ENCODE results near the gene NRIP2. TPM values are rescaled to one million over a fixed set of nuclear protein-coding genes. Genes with fewer than 3 reads are reported as not detected.
"Not testable (repeated sequence)": the region's sequence is repeated elsewhere in the genome, so short reads cannot be mapped to it uniquely, and the experiment has no call there.

The NRIP2 gene, protein sequence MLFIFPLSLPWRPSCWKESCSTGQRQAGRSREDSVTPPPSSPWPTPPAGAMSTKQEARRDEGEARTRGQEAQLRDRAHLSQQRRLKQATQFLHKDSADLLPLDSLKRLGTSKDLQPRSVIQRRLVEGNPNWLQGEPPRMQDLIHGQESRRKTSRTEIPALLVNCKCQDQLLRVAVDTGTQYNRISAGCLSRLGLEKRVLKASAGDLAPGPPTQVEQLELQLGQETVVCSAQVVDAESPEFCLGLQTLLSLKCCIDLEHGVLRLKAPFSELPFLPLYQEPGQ
- 11.8 TPM for total RNA-seq

DNA sequence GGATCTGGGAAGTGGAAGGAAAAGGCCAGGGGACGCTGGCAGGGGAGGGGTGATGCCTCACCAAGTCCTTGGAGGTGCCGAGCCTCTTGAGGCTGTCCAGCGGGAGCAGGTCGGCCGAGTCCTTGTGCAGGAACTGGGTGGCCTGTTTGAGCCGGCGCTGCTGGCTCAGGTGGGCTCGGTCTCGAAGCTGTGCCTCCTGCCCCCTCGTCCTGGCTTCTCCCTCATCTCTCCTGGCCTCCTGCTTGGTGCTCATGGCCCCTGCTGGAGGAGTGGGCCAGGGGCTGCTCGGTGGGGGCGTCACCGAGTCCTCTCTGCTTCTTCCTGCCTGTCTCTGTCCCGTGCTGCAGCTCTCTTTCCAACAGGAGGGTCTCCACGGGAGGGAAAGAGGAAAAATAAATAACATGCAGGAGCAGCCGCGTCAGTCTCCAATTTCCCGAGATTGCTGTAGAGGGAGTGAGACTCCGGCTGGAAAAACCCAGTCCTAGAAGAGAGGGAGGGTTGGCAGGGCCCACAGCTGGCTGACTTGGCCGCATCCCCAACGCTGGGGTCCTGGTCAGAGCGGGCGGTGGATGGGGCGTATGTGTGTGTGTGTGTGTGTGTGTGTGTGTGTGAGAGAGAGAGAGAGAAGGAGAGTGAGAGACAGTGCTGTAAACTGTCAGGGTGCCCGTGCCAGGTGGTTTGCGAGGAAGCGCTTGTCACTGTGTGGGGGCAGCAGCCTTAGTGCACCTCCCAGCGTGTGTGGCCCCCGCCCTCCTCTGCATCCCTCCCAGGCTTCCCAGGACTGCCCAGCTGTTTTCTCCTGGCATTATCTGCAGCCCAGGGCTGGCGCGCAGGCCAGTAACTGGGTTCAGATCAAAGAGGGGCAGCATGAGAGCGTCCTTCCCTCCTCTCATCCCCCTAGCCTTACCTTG, at the start of gene NRIP2:
Gene NRIP2, minus strand, starts transcription at position 455 of the 911 bp plus-strand sequence. Its CDS starts 52 bp downstream, at position 403.
- peak; percentile 95 for DNase-seq

DNA sequence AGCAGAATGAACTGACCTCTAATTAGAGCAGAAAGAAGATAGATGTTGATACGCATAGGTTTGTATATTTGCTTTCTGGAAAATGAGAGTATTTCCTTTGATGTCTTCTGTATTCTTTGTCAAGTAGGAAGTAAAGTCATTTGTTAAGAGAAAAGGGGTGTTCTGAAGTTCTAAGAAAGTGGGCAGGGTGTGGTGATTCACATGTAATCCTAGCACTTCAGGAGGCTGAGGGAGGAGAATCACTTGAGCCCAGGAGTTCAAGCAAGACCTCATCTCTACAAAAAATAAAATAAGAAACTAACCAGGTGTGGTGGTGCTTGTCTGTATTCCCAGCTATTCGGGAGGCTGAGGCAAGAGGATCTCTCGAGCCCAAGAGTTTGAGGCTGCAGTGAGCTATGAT, 45.0 kb upstream of the NRIP2 start:
- DNase-seq, result no peak

DNA sequence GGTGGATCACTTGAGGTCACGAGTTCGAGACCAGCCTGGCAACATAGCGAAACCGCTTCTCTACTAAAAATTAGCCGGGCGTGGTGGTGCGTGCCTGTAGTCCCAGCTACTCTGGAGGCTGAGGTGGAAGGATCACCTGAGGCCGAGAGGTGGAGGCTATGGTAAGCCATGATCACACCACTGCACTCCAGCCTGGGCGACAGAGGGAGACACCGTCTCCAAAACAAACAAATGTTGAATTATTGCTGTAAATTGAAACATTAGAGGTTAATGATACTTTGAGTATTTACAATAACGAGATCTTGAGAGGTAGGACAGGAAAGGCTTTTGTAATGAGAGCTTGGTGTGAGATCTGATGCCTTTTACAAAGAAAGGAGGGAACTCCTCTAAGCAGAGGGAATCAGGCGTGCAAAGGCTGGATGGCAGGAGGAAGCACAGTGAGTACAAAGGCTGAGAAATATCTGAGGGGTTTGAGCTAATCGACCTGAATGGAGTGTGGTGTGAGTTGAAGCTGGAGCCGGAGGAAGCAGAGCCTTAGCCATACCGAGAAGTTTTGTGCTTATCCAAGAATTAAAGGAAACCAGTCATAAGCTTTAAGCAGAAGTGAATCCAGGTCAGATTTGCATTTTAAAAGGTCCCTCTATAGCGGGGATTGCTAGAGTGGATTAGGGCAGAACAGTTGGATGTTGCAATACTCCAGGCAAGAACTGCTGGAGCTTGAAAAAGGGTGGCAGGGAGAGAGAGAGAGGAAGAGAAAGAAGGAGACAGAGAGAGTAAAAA, 43.3 kb upstream of the NRIP2 start:
- peak; percentile 17 for DNase-seq

DNA sequence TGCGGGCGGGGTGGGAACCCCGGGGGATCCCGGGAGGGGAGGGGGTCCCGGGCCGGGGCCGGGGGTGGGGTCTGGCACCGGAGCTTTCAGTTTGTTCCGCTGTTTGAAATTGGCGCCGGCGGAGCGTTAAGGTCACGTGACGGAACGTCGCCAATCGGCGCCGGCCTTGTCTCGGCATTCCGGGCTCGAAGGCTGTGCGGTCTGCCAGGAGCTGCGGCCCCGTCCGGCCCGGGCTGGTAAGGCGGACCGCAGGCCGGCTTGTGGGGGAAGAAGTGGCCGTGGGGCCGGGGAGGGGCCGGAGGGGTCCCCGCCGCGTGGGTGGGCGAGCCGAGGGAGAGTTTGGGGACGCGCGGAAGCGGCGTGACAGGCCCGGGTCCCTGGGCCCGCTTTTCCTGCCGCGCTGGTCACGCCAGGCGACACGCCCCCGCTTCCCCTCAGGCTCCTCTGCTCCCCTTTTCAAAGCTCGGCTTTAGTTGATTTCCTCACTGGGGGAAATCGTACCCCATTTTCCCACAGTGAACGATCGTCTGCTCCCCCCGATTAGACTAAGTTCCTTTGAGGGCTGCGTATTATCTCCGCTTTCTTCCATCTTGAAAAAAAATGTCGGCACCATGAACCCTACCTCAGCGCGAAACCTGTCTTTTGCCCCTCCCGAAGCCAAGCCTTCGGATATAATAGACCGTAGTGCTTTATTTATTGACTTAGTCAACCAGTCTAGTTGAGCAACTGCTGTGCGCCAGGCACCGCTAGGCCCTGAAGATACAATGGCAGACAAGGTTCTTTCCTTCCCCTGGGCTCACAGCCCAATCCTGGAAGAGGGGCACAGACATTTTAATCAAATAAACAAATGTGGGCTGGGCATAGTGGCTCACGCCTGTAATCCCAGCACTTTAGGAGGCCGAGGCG, 42.5 kb upstream of the NRIP2 start, which contains the start of the genes FOXM1 and RHNO1:
Gene FOXM1, minus strand, starts transcription at position 128 of the 906 bp plus-strand sequence. CDS start 2,696 bp downstream, outside the sequence.
Gene RHNO1, plus strand, starts transcription at position 177 of the 906 bp plus-strand sequence. CDS start 8,144 bp downstream, outside the sequence.
- DNase-seq, result peak; percentile 97

DNA sequence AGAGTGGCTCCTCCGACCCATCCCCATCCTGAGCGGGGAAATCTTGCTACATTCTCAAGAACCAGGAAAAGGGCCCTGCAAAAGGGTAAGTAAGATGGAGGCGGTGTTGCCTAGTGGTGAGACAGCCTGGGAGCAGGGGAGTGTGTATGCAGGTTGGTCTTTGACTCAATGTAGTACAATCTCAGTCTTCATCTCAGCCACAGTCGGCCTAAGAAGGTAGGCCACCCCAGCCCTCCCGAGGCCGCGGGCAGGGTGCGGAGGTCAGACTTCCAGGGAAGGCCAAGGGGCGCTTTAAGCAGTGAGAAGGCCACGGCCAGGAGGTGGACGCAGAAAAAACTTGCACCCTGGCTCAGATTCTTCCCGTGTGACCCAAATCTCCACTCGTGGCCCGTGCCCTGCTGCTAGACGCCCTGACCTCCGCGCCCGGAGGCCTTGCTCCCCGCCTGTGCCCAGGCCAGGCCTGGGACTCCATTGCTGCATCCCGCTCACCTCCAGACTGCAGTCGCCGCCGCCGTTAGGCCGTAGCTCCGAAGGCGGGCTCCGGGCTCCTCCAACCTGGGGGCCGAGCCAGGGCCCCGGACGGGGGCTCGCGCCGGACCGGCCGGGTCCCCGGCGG, 41.7 kb upstream of the NRIP2 start:
- DNase-seq, result no peak

DNA sequence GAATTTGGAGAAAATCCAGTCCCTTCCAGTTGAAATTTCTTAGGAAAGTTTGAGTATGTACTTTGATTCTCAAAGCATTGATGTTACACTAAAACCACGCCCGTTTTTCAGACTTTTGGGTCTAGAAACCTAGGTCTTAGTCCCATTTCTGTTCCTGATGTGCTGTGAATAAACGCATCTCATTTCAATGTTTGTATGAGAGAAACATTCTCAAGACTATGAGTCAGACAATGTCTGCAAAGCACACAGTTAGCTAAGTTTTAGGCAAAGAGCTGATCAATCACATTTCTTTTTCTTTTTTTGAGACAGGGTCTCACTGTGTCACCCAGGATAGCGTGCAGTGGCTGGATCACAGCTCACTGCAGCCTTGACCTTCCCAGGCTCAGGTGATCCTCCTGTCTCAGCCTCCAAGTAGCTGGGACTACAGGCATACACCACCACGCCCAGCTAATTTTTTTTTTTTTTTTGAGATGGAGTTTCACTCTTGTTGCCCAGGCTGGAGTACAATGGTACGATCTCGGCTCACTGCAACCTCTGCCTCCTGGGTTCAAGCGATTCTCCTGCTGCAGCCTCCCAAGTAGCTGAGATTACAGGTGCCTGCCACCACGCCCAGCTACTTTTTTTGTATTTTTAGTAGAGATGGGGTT, 34.3 kb upstream of the NRIP2 start:
- not testable (repeated sequence) for DNase-seq

DNA sequence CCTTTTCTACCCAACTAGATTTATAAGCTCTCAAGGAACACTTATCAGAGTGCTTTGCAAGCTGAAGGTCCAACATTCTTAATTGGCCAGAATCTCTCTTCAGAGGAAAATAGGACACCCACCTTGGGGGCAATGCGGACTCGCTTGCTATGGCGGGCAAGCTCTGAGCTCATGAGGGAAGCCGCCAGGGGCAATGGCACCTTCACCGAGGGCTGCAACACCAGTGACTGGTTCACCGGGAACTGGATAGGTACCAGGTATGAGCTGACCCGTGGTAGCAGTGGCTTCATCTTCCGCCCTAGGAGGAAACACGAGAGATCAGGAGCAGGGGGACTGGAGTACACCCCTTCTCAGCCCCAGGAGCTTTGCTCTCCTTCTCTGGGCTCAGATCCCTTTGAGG, 29.4 kb upstream of the NRIP2 start:
- no peak for DNase-seq

DNA sequence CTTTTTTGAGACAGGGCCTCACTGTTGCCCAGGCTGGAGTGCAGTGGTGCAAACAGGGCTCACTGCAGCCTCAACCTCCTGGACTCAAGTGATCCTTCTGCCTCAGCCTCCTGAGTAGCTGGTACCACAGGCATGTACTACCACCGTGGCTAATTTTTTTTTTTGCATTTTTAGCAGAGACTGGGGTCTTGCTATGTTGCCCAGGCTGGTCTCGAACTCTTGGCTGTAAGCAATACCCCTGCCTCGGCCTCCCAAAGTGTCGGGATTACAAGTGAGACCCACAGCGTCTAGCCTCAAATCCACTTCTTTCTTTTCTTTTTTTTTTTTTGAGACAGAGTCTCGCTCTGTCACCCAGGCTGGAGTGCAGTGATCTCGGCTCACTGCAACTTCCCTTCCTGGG, 28.6 kb upstream of the NRIP2 start:
- DNase-seq, result not testable (repeated sequence)

DNA sequence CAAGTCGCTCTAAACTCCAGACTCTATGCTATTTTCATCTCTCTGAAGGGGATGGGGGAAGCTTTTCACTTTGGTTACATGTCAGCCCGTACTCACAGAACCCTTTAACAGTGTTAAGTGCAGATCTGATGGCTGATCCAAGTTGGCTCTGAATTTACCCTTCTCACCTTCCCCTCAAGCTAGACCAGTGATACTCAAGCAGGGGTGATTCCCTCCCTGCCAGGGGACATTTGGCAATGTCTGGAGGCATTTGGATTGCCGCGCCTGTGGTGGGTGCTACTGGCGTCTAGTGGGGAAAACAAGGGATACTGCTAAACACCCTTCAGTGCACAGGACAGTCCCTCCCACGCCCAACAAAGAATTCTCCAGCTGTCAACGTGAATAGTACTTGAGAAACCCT, 28.0 kb upstream of the NRIP2 start:
- no peak for DNase-seq

DNA sequence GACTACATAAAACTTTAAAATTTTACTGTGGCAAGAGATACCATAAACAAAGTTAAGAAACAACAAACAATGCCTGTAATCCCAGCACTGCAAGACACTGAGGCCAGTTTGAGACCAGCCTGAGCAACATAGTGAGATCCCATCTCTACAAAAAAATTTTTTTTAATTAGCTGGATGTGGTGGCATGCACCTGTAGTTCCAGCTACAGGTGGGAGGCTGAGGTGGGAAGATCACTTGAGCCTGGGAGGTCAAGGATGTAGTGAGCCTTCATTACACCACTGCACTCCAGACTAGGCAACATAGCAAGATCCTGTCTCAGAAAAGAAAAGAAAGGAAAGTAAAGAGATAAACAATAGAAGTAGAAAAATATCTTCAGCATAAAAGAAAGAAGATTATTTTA, 25.3 kb upstream of the NRIP2 start:
- no peak for DNase-seq

DNA sequence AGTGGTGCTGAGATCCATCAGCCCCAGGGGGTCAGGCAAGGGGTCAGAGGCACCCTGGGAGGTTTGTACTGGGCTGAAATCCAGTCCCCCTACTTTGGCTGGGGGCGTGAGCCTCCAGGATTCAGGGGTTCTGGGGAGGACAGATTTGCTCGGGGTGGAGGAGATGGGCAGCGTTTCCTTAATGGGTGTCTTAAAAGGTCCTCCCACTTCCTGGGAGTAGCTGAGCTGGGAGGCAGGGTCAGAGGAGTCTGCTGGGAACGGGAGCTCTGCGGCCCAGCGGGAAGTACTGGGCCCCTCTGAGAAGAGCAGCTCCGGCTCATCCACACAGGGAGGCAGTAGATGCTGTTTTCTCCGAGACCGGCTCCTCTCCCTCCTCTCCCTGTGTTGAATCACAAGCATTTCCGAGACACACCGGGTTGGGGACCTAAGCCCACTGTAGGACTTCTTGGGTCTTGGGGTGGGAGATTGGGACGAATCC, 24.1 kb upstream of the NRIP2 start:
- DNase-seq, result no peak

DNA sequence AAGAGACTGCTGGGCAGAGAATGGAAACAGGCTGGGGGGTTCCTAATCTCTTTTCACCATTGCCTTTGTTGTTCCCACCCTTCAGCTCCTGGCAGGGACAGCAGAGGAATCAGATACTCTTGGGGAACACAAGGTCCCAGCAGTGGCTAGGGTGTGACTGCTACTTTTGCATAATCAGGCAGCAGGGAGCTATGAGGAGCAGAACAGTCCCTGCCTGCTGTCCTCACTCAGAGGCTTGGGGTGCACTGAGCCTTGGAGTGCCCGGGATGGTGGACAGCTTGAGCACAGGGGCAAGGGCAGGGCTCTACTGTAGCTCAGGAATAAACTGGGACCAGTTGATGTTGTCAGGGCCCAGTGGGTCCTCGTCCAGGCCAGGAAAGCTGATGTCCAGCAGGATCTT, 23.5 kb upstream of the NRIP2 start:
- DNase-seq, result no peak

DNA sequence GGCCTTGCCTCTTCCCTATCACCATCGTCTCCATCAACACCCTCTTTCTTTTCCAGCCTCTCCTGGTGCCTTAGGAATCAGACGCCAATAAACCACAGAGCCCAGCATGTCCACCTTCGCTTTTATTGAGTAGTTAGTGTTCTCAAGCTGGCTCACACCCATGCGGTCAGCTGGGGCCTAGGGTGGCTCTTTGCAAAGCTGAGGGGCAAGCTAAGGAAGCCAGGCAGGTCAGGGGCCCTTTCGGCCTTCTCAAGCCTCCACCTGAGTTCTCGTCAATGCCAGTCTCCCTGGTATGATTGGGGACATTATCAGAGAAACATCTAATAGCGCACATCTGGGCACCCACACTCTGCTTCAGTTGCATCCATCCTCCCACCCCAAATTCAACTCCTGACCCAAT, 22.7 kb upstream of the NRIP2 start:
- no peak for DNase-seq

DNA sequence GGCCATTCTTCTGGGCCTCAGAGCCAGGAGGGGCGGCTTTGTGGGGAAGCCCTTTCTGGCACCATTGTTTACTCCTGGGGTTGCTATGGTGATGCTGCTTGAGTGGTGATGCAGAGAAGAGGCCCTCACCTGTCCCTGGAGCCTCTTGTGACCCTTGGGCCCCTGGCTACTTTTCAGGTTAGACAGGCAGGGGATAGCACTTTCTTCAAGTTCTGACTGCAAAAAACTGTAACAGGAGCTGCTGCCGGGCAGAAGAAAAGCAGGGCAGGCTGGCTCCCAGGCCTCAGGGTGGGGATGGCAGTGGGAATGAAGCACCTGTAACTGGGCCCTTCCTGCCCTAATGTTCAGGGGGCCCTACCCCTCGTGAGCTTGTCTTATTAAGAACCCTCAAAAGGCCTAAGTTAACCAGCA, 22.2 kb upstream of the NRIP2 start, which contains the start of gene TEX52:
Gene TEX52, minus strand, starts transcription at position 19 of the 411 bp plus-strand sequence. Its CDS starts 13 bp downstream, at position 6.
- no peak for DNase-seq

DNA sequence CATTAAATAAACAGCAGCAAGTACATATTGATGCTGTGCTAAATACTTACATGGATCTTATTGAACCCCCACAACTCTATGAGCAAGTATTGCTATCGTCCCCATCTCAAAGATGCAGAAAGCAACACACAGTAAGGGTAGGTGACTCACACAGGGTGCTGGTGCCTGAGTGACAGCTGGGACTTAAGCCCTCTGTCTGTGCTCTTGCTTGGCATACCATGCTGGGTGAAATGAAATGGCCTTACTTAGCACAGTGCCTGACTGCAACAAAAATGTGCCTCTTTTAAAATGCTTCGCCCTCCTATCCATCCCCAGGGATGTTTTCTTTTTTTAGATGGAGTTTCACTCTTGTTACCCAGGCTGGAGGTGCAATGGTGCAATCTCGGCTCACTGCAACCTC, 21.2 kb upstream of the NRIP2 start:
- DNase-seq, result no peak

DNA sequence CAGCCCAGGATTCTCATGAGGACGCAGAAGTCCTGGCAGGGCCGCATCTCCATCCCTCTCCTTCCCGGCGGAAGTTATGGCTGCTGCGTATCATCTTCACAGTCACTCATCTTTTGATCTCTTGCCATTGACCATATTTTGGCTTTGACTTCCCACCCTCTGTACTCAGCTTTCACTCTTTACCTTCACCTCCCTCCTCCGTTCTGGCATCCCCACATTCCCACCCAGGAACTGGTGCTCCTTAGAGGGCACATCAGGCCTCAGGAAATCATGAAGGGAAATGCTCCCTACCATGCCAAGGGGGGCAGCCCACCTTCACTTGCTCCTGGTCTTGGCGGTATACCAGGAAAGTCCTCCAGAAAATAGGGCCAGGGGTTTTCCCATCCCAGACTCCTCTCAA, 20.7 kb upstream of the NRIP2 start:
- no peak for DNase-seq

DNA sequence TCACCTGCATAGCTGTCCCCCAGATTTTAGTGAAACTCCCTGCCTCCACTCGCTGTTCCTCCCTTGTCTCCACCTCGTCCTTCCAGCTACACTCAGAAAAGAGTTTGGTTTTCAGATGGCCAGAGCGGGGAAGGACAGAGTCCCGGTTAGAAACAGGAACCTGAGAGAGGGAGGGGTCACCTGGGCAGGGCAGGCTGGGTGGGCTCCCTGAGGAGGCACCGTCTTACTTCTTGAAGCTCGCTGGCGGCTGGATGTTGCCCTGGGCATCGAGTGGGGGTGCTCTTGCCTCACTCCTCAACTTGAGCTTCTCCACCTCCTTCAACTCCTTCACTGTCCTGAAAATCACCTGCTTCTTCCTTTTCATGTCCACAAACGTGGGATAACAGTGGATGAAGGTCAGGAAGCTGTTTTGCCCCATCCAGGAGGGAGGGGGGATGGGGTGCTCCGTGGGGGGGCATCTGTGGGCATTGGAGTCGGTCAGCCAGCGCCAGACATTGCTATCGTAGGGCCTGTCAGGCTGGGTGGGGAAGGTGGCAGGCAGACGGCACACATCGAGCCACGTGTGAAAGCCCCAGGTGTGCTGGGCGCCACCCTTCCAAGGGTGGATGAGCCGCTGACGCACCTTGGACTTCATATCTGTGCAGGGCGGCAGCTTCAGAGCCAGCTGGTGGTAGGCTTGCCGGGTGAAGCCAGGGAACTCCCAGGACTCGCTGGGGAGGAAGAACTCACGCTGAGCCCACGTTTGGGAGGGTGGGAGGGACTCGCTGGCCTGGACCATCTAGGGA, 20.0 kb upstream of the NRIP2 start:
- no peak for DNase-seq

DNA sequence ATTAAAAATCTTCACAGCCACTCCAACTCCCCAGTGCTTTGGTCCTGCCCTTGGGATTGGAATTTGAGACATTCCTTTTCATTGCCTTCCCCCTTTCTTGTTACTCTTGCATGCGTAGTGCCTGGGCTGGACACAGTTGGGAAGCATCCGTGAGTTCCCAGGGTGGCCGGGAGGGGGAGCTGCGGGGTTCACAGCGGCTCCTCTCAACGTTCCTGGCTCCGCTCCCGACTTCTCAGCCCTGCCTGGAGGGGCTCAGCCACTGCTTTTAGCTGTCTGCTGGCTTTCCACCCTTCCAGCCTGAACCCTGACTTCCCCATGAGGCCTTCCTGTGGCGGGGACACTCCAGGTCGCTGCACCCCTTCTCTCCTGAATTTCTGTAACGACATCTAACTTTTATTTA, 18.8 kb upstream of the NRIP2 start:
- peak; percentile 93 for DNase-seq

DNA sequence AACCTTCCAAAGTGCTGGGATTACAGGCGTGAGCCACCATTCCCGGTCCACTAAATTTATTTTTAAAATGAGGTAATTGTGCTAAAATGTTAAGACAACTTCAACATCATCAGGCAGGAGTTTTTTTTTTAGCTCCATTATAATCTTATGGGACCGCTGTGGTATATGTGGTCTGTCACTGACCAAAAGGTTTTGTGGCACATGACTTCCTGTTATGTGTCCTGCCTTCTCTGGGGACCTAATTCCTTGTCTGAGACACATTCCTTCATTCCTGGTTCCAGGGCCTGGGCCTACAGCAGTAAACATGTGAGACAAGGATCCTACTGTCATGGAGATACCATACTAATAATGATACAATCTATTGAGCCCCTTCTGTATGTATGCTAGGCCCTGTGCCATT, 17.1 kb upstream of the NRIP2 start:
- no peak for DNase-seq

Measured in tongue (tissue), 2 donors.